Vagina (tissue), 2 donors: Measurements from ENCODE around the gene ELMO1. TPM values are rescaled to one million over a fixed set of nuclear protein-coding genes. Genes with fewer than 3 reads are reported as not detected.

ENCODE experiments used
- DNase-seq, 2 donors: peaks; one replicate each; pipeline ENCODE4 v3.0.0-alpha.2; 2017; ENCODE audit errors: extremely low spot score in 2 of 2
- H3K27ac ChIP-seq: fragments of 200-600 bp; sonication (generic); one replicate; pipeline ENCODE4 v1.5.1; 2019
- H3K27me3 ChIP-seq: fragments of 200-600 bp; sonication (generic); one replicate; pipeline ENCODE4 v1.5.1; 2019
- H3K36me3 ChIP-seq, 2 donors: fragments of 200-600 bp; sonication (generic); one replicate each; pipeline ENCODE4 v1.5.1; 2017 to 2019
- H3K4me1 ChIP-seq: fragments of 200-600 bp; sonication (generic); one replicate; pipeline ENCODE4 v1.5.1; 2019
- H3K4me3 ChIP-seq, 2 donors: fragments of 200-600 bp; sonication (generic); 1 replicate in 1 of 2; 2 replicates in 1 of 2; pipeline ENCODE4 v1.5.1; 2016 to 2019
- H3K9me3 ChIP-seq: fragments of 200-600 bp; sonication (generic); one replicate; pipeline ENCODE4 v1.5.1; 2019
- CTCF ChIP-seq, 3 experiments: fragments of 450-650 bp in 2 of 3; fragments of 200-600 bp in 1 of 3; sonication (generic) in 1 of 3; IDR thresholded peaks; one replicate each; pipeline ENCODE4 v1.5.1; 2017 to 2019; ENCODE audit warnings: antibody characterized with exemption in 3 of 3, mild to moderate bottlenecking in 2 of 3, moderate library complexity in 2 of 3
- POLR2A ChIP-seq, 2 donors: fragments of 450-650 bp; IDR thresholded peaks; one replicate each; pipeline ENCODE4 v1.6.1; 2017; ENCODE audit warnings: antibody characterized with exemption in 2 of 2, mild to moderate bottlenecking in 2 of 2, moderate library complexity in 2 of 2
- POLR2AphosphoS5 ChIP-seq, 2 donors: sonication (generic); formaldehyde crosslinking; IDR thresholded peaks; one replicate each; pipeline ENCODE4 v1.9.0; 2017; ENCODE audit warnings: antibody characterized with exemption in 2 of 2, mild to moderate bottlenecking in 2 of 2, low read depth in 1 of 2; ENCODE audit not compliant: insufficient read depth in 1 of 2
- intact Hi-C: fragments of 100-400 bp; cut with DNase I; formaldehyde crosslinking; loops from one replicate; pipeline ENCODE4 v1.15.1; 2023
- total RNA-seq: library from RNA; depleted of rRNA; stranded (reverse); fragments of >200 nt; gene quantifications from one replicate; pipeline ENCODE4 v1.2.3, GENCODE V29; 2016

ELMO1 gene
- total RNA-seq, 1 donor from 2014 or later = 74.4 TPM

DNA sequence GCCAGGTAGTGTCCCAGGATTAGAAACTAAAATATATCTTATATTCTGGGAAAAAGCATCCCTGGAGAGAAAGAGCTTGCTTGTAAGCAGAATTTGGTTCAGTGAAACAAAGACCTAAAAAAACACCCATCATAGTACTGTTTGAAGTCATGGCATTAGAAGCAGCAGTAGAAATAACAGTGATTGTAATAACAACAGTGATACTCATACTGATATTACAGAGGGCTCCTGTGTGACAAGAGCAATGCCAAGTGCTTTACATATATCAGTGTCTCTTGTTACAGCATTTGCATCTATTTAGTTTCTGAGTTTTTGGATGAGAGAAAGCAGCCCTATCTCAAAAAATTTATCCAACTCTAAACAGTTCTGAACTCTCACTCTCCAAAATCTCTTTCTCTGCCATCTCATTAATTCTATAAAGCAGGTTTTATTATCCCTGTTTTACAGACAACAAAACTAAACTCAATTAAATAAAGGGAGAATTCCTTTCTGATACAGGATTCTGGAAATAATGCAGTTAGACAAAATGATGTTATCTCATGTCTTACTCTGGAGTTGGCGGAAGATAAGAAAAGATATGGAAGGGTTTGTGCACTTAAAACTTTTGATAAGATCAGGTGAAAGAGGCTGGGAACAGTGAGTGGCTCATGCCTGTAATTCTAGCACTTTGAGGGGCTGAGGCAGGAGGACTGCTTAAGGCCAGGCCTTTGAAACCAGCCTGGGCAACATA is 577.9 kb downstream of the ELMO1 start:
- TF ChIP-seq POLR2A (IDR thresholded peaks at IDR 0.05) (no peak), CTCF (IDR thresholded peaks at IDR 0.05) (no peak), POLR2AphosphoS5 (IDR thresholded peaks at IDR 0.05; ENCODE audit: insufficient read depth in 1 of 2, low read depth in 1 of 2) (no peak)
- H3K9me3 ChIP-seq = no peaks in the 10 kb centered on the region
- DNase-seq = no peak
- peaks cover 0 to 12% of the 10 kb centered on the region in 2 donors for H3K36me3 ChIP-seq
- no peak overlapping the region for H3K4me3 ChIP-seq
- no peaks in the 10 kb centered on the region for H3K4me1 ChIP-seq
- H3K27ac ChIP-seq = no peak overlapping the region
- no peaks in the 10 kb centered on the region for H3K27me3 ChIP-seq
- intact Hi-C loops = no loop called here

DNA sequence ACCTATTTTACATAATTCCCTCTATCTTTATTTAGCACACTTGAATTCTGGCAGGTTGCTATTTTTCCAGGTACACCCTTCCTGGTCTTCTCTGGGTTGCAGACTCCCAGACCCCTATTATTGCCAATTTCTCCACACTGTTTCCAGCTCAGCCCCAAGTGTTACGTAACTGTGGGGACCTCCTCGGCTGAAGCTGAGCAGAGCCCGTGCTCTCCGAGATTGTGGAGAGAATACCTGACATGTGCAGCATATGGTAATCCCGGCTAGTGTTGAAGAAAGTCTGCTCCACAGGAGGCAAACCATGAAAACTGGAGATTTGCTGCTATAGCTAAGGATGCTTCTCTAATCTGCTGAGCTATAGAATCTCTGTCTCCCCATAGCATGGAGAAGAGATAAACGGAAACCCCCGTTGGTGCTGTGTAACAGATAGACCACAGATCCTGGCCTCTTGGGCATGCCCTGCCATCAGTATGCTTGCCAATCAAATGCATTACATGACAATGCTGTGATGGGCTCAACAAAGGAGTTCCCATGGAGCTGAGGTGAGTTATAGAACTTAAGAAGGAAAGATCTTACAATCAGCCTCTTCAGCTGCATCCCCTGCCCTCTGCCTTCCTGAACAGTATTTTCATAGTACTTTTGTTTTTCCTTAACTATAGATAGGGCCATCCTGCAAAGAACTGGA is 579.8 kb downstream of the ELMO1 start:
- TF ChIP-seq POLR2A (IDR thresholded peaks at IDR 0.05) (no peak), CTCF (IDR thresholded peaks at IDR 0.05) (no peak), POLR2AphosphoS5 (IDR thresholded peaks at IDR 0.05; ENCODE audit: insufficient read depth in 1 of 2, low read depth in 1 of 2) (no peak)
- no peak overlapping the region for H3K27ac ChIP-seq
- H3K4me1 ChIP-seq = no peaks in the 10 kb centered on the region
- no peaks in the 10 kb centered on the region for H3K27me3 ChIP-seq
- H3K9me3 ChIP-seq = no peaks in the 10 kb centered on the region
- no peak overlapping the region for H3K4me3 ChIP-seq
- DNase-seq = no peak
- intact Hi-C loops = no loop called here
- peaks cover 0 to 12% of the 10 kb centered on the region in 2 donors for H3K36me3 ChIP-seq

- Histone ChIP-seq H3K27ac (no peak overlapping the region), H3K9me3 (no peaks in the 10 kb centered on the region), H3K4me1 (no peaks in the 10 kb centered on the region), H3K36me3 (peaks cover 0 to 9% of the 10 kb centered on the region in 2 donors), H3K27me3 (no peaks in the 10 kb centered on the region), H3K4me3 (no peak overlapping the region)
- intact Hi-C loops = no loop called here
- DNase-seq = no peak
- no peak for TF ChIP-seq POLR2AphosphoS5 (IDR thresholded peaks at IDR 0.05; ENCODE audit: insufficient read depth in 1 of 2, low read depth in 1 of 2)
- no peak for TF ChIP-seq POLR2A (IDR thresholded peaks at IDR 0.05)
- no peak for TF ChIP-seq CTCF (IDR thresholded peaks at IDR 0.05)
Observed at GRCh38 chr7:36865019-36865418, 583.6 kb downstream of the ELMO1 start.

DNA sequence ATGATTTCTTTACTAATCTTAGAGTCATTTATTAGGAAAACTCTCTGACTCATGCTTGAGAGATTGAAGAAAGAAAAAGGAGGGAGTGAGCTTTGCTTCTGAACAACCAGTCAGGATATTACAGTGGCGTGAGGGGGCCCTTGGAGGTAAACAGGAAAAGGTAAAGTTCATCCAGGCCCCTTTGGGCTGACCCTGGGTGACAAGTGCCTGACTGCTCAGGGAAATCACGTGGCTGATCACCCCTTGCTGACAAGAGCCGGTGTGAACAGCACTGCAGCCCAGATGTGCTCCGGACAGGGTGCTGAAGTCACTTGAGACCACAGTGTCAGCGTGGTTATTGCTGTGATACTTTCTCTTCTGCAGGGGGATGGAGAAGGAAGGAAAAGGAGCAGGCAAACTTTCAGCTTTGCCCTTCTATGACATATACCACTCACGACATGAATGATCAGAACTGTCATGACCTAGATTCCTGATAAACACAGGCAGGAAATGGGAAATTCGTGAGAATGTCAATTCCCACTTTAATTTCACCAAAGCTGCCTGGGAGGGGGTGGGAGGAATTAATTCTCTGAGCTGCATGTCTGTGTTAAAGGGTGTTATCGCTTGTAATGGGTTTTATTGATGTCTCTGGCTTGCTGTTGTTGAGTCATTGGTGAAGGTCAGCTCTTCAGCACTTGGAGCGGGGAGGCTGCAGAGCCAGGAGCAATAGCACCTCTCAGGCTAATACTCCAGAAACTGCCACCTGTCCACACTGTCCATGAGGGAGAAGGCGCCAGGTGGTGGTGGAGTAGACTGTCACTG is 584.6 kb downstream of the ELMO1 start:
- Histone ChIP-seq H3K36me3 (peaks cover 0 to under 1% of the 10 kb centered on the region in 2 donors), H3K4me1 (no peaks in the 10 kb centered on the region), H3K4me3 (no peak overlapping the region), H3K9me3 (no peaks in the 10 kb centered on the region), H3K27me3 (no peaks in the 10 kb centered on the region), H3K27ac (no peak overlapping the region)
- intact Hi-C loops = no loop called here
- DNase-seq = no peak
- TF ChIP-seq POLR2AphosphoS5 (IDR thresholded peaks at IDR 0.05; ENCODE audit: insufficient read depth in 1 of 2, low read depth in 1 of 2) (no peak), CTCF (IDR thresholded peaks at IDR 0.05) (no peak), POLR2A (IDR thresholded peaks at IDR 0.05) (no peak)
